Stimulated activated CD8-positive, alpha-beta memory T cell treated with anti-CD3 and anti-CD28 coated beads, Interleukin-4, amount 100 ng/mL, for 4 hours (primary cell): Measurements from ENCODE around the gene PTPRG.

ENCODE experiments used
- DNase-seq, 2 donors: peaks; one replicate each; pipeline ENCODE4 v3.0.0-alpha.2; 2020; ENCODE audit warnings: low read depth in 2 of 2, low spot score in 1 of 2

PTPRG gene

DNA sequence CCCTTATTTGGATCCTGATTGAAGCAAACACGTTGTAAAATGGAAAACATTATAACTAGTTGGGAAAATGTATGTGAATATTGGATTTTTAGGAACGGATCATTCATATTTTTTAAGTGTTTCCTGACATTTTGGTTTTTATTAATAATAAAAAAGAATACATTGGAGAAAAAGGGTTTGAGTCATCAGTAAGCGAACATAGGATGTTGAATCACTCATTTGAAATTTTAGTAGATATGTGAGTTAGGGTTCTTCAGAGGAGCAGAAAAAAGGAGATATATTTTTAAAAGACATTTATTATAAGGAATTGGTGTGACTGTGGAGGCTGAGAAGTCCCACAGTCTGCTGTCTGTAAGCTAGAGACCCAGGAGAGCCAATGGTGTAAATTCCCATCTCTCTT lies 258.5 kb downstream of the PTPRG start:
- DNase-seq, result no peak

DNA sequence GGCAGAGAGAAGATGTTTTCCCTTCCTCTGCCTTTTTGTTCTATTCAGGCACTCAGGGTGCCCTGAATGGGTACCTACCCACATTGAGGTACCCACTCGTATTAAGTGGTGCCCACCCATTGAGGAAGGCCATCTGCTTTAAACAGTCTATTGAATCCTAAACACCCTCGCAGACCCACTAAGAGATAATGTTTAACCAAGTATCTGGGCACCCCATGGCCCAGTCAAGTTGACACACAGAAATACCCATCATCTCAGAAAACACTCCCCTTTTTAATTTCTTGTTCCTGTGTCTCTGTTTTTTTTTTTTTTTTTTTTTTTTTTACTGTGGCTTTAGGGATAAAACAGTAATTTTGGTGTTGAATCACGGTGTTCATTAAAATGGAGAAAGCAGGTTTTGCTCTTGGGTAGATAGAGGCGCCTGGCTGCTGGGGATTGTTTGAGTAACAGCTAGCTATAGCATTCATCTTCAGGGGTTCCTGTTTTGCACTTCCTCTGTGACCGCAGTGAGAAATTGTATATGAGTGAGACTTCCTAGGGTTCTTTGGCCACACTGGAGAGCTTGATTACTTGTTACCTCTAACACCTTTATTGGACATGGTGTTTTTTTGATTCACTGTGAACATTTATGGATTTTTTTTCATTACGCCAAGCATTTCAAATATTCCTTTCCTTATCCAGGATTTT lies 259.1 kb downstream of the PTPRG start:
- no peak for DNase-seq

DNA sequence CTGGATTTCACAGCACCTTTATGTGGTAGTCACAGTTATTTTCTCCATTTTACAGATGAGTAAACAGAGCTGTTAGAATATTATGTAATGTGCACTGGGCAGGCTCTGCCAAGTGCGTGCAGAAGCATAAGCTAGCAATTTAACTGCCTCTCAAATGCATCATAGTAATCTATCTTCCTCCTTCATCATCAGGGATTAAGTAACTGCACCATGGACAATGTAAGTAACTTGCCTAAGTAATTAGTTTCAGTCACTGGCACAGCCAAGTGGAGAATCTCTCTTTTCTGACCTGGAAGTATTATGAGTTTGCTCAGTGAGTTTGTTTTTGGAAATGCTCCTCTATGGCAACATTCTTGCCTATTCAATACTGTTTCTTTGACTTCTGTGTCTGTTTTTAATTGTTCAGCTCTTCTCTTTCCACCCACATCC lies 260.5 kb downstream of the PTPRG start:
- no peak for DNase-seq

DNA sequence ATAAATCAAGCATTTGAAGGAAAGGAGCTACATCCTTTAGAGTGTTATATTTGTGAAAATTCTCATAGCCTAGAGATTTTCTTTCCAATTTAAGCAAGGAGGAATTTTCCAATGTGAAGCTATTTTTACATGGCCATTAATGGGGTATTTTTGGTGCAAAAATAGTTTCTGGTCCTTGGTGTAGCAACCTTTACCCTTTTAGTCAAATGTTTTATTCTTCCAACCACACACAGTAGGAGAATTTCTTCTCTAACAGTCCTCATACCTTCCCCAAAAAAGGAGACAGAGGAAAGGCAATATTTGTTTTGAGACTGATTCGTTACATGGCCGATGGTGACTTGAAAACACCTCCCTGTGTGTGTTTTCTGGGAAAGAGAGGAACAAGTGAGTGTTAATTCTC lies 261.2 kb downstream of the PTPRG start:
- no peak for DNase-seq

DNA sequence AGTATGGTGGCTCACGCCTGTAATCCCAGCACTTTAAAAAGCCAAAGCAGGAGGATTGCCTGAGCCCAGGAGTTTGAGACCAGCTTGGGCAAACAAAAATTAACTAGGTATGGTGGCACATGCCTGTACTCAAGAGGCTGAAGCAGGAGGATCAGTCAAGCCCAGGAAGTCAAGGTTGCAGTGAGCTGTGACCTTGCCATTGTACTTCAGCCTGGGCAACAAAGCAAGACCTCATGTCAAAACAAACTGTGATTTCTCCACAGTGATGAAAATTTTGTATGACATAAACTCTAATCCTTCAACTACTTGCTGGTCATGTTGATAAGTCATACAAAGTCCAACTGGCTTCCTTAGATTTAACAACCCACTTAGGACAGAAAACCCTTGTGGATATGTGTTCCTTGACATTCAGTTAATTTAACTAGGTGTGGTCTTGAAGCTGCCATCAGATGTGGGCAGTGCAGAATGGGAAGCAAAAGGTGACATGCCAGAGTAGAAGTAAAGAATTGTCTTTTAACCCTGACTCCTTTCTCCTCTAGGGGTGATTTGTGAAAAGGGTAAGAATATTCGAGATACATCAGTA lies 263.3 kb downstream of the PTPRG start:
- DNase-seq, result no peak

DNA sequence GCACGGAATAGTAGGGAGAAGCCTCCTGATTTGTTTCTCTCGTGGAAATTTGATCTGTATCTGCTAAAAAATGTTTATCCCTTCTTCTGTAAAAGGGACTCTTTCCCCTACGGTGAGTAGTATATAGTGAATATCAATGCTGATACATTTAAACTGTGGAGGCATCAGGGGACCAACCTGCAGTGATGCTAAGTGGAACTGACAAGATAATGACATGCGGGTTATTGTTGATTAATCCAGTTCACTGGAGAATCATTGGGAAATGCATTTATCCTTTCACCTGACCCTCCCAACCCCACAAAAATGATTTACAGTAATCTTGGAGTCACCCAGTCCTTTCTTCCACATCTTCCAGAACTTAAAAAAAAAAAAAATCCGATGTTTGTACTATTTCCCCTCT lies 264.8 kb downstream of the PTPRG start:
- DNase-seq, result no peak

DNA sequence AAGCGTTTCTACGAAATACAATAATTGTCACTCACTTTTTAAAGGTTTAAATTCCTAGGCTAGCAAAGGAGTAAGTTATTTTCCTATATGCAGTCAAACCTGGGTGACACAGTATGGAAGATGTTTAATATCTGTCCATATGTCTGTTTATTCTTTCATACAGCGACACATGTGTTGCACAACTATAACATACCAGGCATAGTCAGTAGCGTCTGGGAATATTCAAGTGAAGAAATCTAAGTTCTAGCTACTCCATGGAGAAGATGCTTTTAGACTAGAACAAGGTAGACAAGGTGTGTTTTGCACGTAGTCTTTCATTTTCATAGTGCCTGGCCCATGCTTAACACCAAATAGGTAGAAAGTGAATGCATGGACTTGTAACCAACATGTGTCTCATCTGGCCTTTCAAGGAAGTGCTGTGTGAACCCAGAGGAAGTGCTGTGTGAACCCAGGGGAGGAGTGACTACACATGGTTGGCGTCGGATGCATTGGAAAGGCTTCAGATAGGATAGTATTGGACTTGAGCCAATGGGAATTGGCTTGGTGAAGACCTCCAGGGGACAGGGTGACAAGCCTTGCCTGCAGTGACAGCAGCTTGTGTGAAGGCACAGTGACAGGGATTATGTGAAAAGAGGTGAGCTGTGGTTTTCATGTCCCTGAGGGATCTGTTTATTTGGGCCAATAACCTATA lies 267.0 kb downstream of the PTPRG start:
- DNase-seq, result no peak

DNA sequence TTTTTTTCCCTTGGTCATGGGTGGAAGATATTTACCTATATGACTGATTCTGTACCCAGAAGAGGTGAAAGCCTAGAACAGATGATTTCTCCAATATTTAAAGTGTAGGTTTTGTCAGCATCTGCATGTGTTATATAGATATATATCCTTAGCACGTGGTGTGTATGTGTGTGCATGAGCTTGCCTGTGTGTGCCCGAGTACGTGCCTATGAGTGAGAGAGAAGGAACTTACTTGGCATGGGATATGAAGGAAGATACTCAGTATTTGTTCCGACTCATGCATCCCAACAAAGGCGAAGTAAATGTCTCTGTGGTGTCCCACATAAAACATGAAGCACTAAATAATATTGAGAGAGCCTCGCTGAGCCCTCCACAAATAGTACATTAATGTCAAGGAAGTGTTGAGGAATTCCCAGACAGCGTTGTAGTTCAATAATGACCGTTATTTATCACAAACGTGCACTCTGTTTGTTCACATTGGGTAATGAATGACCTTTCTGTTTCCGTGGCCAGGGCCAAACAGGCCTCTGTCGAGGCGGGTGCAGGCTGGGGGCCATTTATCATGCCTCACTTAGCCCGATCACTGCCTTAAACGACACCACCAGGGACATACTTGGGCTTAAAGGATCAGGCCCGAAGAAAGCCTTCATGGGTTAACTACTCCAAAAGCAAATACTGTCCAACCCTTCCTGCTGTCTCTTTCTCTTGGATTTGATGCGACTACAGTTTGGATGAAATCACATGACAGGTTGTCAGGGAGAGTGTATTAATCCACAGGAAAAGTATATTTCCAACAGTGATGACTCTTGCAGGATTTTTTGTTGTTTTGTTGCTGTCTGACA lies 267.7 kb downstream of the PTPRG start:
- no peak for DNase-seq

DNA sequence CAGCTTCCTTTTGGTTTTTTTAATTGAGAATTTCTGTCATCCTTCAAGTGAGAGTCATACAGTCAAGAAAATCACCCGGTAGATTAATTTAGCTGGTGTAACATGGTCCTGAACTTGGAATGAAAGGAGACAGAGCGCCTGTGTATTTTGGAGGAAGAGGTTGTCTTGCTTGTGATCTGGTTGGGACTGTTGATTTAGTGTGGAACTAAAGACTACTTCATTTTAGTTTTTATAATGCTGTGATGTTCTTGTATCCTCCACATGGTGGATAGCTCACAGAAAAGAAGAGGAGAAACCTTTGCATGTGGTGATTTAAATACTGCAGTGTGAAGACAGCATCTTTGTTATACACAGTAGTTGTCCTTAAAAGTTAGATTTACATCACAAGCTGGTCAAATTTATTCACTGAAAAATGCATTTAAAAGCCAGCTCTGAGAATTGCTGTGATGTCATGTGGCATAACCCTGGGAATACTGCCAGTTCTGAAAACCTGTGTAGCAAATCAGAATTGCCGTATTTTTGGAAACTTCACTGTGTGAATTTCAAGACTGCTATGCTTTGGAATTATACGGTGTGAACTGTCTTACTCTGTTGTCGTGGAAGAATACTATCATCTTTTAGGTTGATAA lies 268.5 kb downstream of the PTPRG start:
- no peak for DNase-seq

DNA sequence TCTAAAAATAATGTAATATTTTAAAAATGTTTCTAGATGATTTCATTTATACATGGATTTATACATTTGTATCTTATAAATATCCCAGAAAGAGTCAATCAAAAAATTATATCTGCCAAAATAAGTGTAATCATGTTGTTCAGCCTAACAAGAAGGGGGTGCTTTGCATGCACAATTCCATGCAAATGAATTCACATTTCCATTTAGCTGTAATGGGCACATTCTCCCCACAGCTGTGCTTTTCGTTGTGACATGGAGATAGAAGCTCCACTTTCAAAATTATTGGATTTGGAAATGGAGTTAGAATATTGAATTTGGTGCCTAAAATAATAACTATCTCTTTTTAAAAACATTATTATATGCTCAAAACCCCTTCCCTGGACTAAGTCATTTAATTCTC lies 270.6 kb downstream of the PTPRG start:
- DNase-seq, result no peak

DNA sequence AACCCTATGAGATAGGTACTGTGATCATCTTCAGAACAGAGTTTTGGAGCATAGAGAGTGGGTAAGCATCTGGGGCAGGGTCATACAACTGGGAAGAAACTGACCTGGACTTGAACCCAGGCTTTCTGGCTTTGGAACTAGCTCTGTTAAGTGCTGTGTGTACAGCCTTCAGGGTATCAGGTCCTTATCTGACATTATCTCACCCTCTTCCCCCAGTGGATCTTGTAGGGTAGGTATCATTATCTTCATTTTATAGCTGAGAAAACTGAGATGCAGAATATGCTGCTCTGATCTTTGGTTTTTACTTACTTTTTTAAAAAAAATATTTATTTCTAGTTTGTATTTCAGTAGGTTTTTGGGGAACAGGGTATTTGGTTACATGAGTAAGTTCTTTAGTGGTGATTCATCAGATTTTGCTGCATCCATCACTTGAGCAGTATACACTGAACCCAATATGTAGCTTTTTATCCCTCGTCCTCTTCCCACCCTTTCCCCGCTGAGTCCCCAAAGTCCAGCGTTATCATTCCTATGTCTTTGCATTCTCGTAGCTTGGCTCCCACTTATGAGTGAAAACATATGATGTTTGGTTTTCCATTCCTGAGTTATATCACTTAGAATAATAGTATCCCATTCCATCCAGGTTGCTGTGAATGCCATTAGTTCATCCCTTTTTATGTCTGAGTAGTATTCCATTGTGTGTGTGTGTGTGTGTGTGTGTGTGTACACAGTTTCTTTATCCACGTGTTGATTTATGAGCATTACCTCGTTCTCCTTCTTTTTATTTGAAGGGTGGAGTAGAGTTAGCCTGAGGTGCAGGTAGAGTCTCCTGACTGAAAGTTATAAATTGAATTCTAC lies 271.2 kb downstream of the PTPRG start:
- DNase-seq, result no peak

DNA sequence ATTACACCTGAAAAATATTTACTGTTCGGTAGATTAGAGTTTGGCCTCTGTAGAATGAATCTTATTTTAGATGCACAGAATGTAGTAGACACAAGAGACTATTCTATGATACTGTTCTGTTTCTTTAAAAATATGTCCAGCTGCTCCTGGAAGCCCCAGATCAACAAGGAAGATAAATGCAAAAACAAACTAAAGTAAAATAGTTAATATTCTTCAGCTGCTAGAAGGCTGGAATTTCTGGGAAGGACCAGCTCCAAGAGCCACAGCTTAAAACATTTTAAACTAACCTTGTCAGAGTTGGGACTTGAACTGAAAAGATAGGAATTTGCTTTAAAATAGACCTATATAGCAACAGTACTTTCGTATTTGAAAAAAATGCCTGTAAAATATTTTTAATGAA lies 277.9 kb downstream of the PTPRG start:
- no peak for DNase-seq

DNA sequence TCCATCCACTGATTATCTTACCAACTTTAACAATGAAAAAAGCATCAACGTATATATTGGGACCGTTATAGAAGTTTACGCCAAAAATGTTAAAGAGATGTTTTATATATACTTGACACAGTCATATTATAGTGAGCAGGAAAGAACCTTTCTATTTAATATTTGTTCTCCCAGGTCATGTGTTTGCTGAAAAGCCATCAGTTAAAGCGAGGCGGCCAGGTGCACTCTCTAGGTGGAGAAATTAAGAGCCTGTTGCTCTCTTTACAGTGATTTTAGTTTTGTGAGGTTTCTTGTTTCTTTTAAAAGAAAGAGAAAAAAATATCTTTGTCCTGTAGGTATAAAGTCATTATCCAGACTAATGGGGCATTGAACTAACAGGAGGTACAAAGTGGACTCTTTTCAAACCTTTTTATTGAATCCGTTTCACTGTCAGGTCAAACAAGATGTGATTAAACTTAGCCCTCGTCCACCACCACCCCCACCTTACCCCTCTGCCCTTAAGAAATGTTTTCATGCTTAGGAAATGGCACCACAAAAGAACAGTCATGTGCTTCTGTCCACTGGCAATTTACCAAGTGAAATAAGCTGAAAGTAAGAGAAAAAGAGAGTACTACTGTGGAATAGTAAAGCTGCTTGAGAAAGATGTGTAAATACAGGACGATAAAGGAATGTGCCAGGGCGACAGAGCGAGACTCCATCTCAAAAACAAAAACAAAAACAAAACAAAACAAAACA lies 279.9 kb downstream of the PTPRG start:
- no peak for DNase-seq

DNA sequence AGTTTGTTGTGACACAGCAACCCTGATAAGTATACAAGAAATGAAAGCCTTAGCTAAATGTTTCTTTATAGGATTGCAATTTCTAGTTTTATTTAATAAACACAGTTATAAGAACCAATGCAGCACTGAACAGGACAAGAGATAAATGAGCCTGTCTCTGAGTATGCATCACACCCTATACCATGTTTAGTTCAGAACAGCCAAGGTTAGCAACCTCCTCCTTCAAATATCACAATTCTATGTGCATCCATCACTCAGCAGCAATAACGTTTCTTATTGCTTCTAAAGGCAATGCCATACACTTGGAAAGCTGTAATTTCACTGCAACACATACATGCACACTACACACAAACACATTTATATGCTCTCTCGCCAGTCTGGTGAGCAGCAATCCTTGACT lies 280.6 kb downstream of the PTPRG start:
- no peak for DNase-seq

DNA sequence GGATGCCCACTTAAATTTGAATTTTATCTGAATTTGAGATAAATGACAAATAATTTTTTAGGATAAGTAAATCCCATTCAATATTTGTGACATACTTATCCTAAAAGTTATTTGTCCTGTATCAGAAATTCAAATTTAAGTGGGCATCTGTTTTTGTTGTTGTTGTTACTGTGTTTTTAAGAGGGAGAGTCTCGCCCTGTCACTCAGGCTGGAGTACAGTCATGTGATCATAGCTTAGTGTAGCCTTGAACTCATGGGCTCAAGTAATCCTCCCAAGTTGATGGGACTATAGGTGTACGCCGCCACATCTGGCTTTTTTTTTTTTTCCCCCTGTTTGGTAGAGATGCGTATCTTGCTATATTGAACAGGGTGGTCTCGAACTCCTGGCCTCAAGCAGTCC lies 283.0 kb downstream of the PTPRG start:
- no peak for DNase-seq

DNA sequence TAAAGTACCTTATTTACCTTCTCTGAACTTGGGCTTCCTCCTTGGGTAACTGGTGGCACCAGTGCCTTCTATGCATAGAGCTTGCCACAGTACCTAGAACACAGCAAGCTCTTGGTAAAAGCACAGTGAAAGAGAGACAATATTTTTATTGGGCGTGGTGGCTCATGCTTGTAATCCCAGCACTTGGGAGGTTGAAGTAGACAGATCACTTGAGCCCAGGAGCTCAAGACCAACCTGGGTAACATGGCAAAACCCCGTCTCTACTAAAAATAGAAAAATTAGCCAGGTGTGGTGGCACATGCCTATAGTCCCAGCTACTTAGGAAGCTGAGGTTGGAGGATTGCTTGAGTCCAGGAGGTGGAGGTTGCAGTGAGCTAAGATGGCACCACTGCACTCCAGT lies 285.1 kb downstream of the PTPRG start:
- no peak for DNase-seq

DNA sequence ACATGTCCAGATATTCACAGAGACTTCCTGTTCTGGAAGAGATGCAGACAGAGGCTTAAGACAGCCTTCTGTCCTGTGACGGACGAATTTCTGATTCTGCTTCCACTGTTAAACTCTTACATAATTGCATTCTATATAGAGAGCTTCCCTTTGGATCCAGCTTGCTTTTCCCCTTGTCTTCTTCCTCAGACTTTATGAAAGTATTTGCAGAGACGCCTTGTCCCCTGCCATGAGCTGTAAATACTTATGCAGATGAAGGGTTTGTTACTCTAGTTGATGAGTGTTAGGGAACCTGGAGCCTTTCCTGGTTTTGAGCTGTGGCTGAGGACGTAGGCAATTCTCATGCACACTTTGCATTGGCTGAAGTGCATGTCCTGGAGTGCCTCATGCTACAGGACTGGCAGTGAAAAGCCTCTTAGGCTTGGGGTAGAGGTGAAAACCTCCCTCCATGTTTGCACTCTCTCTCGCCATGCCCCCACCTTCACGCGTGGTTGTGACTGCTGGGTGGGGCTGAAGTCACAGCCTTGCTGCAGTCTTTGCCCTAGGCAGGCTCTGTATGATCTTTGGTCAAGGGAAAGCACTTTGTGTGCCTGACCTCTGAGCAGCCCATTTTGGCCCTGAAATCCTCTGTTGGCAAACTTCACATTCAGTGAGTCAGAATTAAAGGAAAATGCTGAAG lies 286.6 kb downstream of the PTPRG start:
- DNase-seq, result no peak

DNA sequence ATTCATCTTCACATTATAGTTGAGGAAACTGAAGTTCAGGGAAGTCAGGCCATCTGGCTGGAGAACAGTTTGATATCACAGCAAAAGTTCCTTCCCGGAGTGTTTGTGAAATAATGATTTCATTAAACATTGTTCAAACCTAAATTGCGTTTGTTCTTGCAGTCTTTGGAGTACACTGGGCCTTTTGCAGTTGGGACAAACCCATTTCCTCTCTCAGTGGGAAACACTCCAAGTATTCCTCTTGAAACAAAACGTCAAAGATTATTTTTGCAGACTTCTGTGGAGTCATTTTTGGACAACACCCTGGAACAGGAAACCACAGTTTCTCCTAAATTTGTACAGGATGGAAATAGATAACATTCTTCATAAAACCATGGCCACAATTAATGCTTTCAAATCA lies 287.5 kb downstream of the PTPRG start:
- DNase-seq, result no peak

DNA sequence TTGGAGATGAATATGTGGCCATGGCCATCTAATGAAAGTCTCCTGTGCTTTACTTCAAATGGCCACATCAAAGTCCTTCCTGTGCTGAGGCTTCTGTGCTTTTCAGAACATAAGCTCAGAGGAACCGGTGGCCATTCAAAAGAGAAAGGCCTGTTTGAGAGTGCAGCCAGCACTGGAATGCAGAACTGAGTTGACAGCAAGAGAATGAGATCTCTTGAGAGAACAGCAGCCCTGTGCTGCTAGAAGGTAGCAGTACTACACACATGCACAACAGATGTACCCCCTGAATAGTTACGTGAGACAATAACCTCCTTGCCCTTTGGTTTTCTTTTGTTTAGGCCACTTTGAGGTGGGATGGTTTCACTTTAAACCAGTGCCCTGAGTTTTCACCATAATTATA lies 292.5 kb downstream of the PTPRG start:
- DNase-seq, result no peak
